Endothelial cell (in vitro differentiated cells): ENCODE data around the gene CARM1. TPM values are rescaled to one million over a fixed set of nuclear protein-coding genes. Genes with fewer than 3 reads are reported as not detected.
"Not testable (repeated sequence)": the region's sequence is repeated elsewhere in the genome, so short reads cannot be mapped to it uniquely, and the experiment has no call there.

Experiments used
- DNase-seq: peaks from one replicate; pipeline ENCODE4 v3.0.0; 2021; ENCODE audit warnings: low spot score
- H3K27ac Mint-ChIP-seq: one replicate; pipeline ENCODE4 v1.8.0; 2021; ENCODE audit warnings: mixed read lengths, inconsistent platforms; ENCODE audit not compliant: unreplicated experiment
- H3K27me3 Mint-ChIP-seq: one replicate; pipeline ENCODE4 v1.8.0; 2021; ENCODE audit warnings: mild to moderate bottlenecking, moderate library complexity, mixed read lengths, inconsistent platforms; ENCODE audit not compliant: unreplicated experiment
- H3K36me3 Mint-ChIP-seq: one replicate; pipeline ENCODE4 v1.8.0; 2021; ENCODE audit warnings: mild to moderate bottlenecking, low read depth, mixed read lengths, inconsistent platforms; ENCODE audit not compliant: unreplicated experiment
- H3K4me1 Mint-ChIP-seq: one replicate; pipeline ENCODE4 v1.8.0; 2021; ENCODE audit warnings: mild to moderate bottlenecking, mixed read lengths, inconsistent platforms; ENCODE audit not compliant: unreplicated experiment
- H3K4me3 Mint-ChIP-seq: one replicate; pipeline ENCODE4 v1.8.0; 2021; ENCODE audit warnings: mild to moderate bottlenecking, mixed read lengths, inconsistent platforms; ENCODE audit not compliant: unreplicated experiment
- H3K9me3 Mint-ChIP-seq: one replicate; pipeline ENCODE4 v1.8.0; 2021; ENCODE audit warnings: mixed read lengths, inconsistent platforms; ENCODE audit not compliant: unreplicated experiment
- CTCF ChIP-seq: fragments of 200-600 bp; sonication (generic); IDR thresholded peaks from one replicate; pipeline ENCODE4 v1.5.0; 2021; ENCODE audit warnings: antibody characterized with exemption; ENCODE audit not compliant: unreplicated experiment
- total RNA-seq: library from RNA; stranded (reverse); fragmentation: NEBNext Ultra II Directional; extraction: Animal tissue kit (Norgen Biotek cat#: 25700); gene quantifications from one replicate; pipeline ENCODE4 v1.2.1, GENCODE V29; 2021; ENCODE audit not compliant: unreplicated experiment

Gene CARM1
- total RNA-seq, 1 donor from 2014 or later = 63.2 TPM

- no peak overlapping the region for H3K4me3 Mint-ChIP-seq
- H3K36me3 Mint-ChIP-seq = no peaks in the 10 kb centered on the region
- DNase-seq = no peak
- no peaks in the 10 kb centered on the region for H3K27me3 Mint-ChIP-seq
- no peaks in the 10 kb centered on the region for H3K9me3 Mint-ChIP-seq
- H3K4me1 Mint-ChIP-seq = no peaks in the 10 kb centered on the region
- TF ChIP-seq CTCF = no peak
- H3K27ac Mint-ChIP-seq = no peak overlapping the region
Observed at GRCh38 chr19:10946958-10947657, 75.8 kb downstream of the CARM1 start.

GRCh38 chr19:10952809-10953208 lies 81.5 kb downstream of the CARM1 start:
- Mint-ChIP-seq H3K36me3 (no peaks in the 10 kb centered on the region), H3K4me3 (no peak overlapping the region), H3K27ac (no peak overlapping the region), H3K9me3 (no peaks in the 10 kb centered on the region), H3K27me3 (no peaks in the 10 kb centered on the region), H3K4me1 (no peaks in the 10 kb centered on the region)
- TF ChIP-seq CTCF = no peak
- no peak for DNase-seq

GRCh38 chr19:10959277-10959968 lies 88.1 kb downstream of the CARM1 start:
- peaks cover 13% of the 10 kb centered on the region for H3K36me3 Mint-ChIP-seq
- H3K4me1 Mint-ChIP-seq = peaks cover 23% of the 10 kb centered on the region
- not testable (repeated sequence) for H3K27ac Mint-ChIP-seq

GRCh38 chr19:10960314-10961072 lies 89.1 kb downstream of the CARM1 start, which contains the start of gene SMARCA4:
SMARCA4 (plus strand) TSS chr19:10961030; CDS start chr19:10984152, 23,122 bp downstream.
- Mint-ChIP-seq H3K4me3 (peak within 1 kb of the TSS; percentile 99), H3K36me3 (peaks cover 16% of the 10 kb centered on the region), H3K27me3 (peaks cover 20% of the 10 kb centered on the region), H3K4me1 (peaks cover 23% of the 10 kb centered on the region), H3K9me3 (no peaks in the 10 kb centered on the region), H3K27ac (peak within 1 kb of the TSS; percentile 96)
- peak; percentile 99 for DNase-seq
- TF ChIP-seq CTCF = no peak

More at GRCh38 chr19:10959277-10959968, 88.1 kb downstream of the CARM1 start:
- not testable (repeated sequence) for DNase-seq, H3K9me3 Mint-ChIP-seq
- Mint-ChIP-seq H3K27me3 (peaks cover 18% of the 10 kb centered on the region), H3K4me3 (peak overlapping the region; percentile 91)

- Mint-ChIP-seq H3K9me3 (no peaks in the 10 kb centered on the region), H3K27me3 (peaks cover 21% of the 10 kb centered on the region), H3K4me1 (peaks cover 23% of the 10 kb centered on the region), H3K4me3 (peak overlapping the region; percentile 99), H3K36me3 (peaks cover 19% of the 10 kb centered on the region), H3K27ac (peak overlapping the region; percentile 96)
- peak; percentile 53 for DNase-seq
- TF ChIP-seq CTCF = no peak
Observed at GRCh38 chr19:10961073-10961860, 89.9 kb downstream of the CARM1 start.
